Measurements from ENCODE around the gene DENND1A. TPM values are rescaled to one million over a fixed set of nuclear protein-coding genes. Genes with fewer than 3 reads are reported as not detected.

DENND1A gene
- total RNA-seq, 1 experiment from 2014 or later: 23.5 TPM

DNA sequence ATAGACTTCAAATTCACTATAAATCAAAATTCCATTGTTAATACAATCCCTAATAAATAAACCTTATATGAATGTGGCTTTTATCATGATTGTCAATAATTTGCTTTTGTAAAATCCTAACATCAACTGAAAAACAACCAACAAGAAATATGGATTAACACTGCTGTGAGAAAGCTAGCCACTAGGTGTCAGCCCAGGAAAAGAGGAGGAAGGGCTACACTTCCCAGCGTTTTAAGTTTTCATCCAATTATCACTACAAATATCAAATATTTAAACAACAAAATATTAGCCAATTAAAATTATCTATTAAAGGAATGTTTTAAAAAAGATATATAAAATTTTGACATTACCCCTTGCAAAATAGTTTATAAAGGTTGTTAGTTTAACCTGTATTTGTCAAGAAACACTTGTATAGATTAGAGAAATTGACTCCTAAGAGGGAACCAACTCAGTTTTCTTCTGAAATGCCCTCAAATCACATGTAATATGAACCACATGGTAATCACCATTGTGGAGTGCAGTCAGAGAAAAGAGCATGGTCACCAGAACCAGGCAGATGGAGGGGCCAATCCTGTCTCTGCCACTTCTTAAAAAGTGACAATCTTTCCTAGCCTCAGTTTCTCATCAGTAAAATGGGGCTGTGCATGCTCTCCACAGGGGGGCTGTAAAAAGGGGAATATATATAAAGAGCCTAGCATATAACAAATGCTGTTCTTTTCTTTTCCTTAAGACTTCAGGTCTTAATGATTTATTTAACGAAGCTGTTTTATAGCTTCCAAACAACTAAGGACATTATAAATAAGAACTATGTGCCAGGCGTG, 385.7 kb downstream of the DENND1A start:
- no peaks in the 10 kb centered on the region for H3K9me3 Mint-ChIP-seq
- peaks cover 6% of the 10 kb centered on the region for H3K4me1 Mint-ChIP-seq
- no peak overlapping the region for H3K27ac Mint-ChIP-seq
- H3K4me3 Mint-ChIP-seq: no peak overlapping the region
- DNase-seq (ENCODE audit: low spot score): no peak
- H3K27me3 Mint-ChIP-seq (ENCODE audit: low read depth): no peaks in the 10 kb centered on the region
- ChIA-PET POLR2A (no interaction called here), CTCF (interaction anchor here (0.6 to 4.1 kb wide), 8 partner anchors 16 to 497 kb away, joined by 3 to 21 read pairs (median 4); no protein-coding TSS in a partner anchor)
- peak; percentile 34; the same call in 1 of the 2 replicates for ATAC-seq
- H3K36me3 Mint-ChIP-seq: no peaks in the 10 kb centered on the region
- no peak for TF ChIP-seq OVOL2 (CRISPR knock-in tag; IDR thresholded peaks at IDR 0.05; ENCODE audit: borderline replicate concordance)
- TF ChIP-seq GTF2I (CRISPR knock-in tag; conservative IDR thresholded peaks at IDR 0.05): 0 out of 2 replicates have a peak, but pooled peaks have one; percentile 67
- TF ChIP-seq, protein P1, sequence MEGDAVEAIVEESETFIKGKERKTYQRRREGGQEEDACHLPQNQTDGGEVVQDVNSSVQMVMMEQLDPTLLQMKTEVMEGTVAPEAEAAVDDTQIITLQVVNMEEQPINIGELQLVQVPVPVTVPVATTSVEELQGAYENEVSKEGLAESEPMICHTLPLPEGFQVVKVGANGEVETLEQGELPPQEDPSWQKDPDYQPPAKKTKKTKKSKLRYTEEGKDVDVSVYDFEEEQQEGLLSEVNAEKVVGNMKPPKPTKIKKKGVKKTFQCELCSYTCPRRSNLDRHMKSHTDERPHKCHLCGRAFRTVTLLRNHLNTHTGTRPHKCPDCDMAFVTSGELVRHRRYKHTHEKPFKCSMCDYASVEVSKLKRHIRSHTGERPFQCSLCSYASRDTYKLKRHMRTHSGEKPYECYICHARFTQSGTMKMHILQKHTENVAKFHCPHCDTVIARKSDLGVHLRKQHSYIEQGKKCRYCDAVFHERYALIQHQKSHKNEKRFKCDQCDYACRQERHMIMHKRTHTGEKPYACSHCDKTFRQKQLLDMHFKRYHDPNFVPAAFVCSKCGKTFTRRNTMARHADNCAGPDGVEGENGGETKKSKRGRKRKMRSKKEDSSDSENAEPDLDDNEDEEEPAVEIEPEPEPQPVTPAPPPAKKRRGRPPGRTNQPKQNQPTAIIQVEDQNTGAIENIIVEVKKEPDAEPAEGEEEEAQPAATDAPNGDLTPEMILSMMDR (IDR thresholded peaks at IDR 0.05): peak; percentile 50

DNA sequence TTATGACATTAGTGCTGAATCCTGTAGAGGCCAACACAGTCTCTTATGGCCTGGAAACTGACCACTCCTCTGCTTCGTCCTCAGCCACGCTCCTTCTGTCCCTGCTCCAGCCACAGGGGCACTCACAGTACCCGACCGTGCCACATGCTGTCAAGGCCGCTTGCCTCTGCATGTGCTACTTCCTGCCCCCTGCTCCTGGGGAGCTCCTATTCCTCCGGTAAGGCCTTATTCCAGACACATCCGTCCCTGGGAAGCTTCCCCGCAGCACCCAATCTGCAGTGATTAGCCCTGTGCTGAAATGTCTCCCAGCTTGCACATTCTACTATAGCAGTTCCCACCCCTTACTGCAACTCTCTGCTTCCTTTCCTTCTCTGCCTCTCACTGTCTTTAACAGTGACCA, 386.4 kb downstream of the DENND1A start:
- peaks cover 6% of the 10 kb centered on the region for H3K4me1 Mint-ChIP-seq
- H3K27me3 Mint-ChIP-seq (ENCODE audit: low read depth): no peaks in the 10 kb centered on the region
- no peaks in the 10 kb centered on the region for H3K9me3 Mint-ChIP-seq
- ChIA-PET POLR2A (no interaction called here), CTCF (interaction anchor here (0.5 to 4.1 kb wide), 8 partner anchors 15 to 498 kb away, joined by 3 to 21 read pairs (median 4); no protein-coding TSS in a partner anchor)
- no peak overlapping the region for H3K27ac Mint-ChIP-seq
- TF ChIP-seq, protein P2, sequence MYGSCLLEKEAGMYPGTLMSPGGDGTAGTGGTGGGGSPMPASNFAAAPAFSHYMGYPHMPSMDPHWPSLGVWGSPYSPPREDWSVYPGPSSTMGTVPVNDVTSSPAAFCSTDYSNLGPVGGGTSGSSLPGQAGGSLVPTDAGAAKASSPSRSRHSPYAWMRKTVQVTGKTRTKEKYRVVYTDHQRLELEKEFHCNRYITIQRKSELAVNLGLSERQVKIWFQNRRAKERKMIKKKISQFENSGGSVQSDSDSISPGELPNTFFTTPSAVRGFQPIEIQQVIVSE (CRISPR knock-in tag; IDR thresholded peaks at IDR 0.05; ENCODE audit: borderline replicate concordance): no peak
- TF ChIP-seq, protein P3, sequence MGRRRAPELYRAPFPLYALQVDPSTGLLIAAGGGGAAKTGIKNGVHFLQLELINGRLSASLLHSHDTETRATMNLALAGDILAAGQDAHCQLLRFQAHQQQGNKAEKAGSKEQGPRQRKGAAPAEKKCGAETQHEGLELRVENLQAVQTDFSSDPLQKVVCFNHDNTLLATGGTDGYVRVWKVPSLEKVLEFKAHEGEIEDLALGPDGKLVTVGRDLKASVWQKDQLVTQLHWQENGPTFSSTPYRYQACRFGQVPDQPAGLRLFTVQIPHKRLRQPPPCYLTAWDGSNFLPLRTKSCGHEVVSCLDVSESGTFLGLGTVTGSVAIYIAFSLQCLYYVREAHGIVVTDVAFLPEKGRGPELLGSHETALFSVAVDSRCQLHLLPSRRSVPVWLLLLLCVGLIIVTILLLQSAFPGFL (CRISPR knock-in tag; IDR thresholded peaks at IDR 0.05; ENCODE audit: borderline replicate concordance): no peak
- TF ChIP-seq, protein P4, sequence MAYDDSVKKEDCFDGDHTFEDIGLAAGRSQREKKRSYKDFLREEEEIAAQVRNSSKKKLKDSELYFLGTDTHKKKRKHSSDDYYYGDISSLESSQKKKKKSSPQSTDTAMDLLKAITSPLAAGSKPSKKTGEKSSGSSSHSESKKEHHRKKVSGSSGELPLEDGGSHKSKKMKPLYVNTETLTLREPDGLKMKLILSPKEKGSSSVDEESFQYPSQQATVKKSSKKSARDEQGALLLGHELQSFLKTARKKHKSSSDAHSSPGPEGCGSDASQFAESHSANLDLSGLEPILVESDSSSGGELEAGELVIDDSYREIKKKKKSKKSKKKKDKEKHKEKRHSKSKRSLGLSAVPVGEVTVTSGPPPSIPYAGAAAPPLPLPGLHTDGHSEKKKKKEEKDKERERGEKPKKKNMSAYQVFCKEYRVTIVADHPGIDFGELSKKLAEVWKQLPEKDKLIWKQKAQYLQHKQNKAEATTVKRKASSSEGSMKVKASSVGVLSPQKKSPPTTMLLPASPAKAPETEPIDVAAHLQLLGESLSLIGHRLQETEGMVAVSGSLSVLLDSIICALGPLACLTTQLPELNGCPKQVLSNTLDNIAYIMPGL (CRISPR knock-in tag; IDR thresholded peaks at IDR 0.05): no peak
- TF ChIP-seq ZNF232 (CRISPR knock-in tag; IDR thresholded peaks at IDR 0.05): no peak
- no peak for TF ChIP-seq GRHL2 (CRISPR knock-in tag; IDR thresholded peaks at IDR 0.05; ENCODE audit: insufficient replicate concordance, severe bottlenecking)
- TF ChIP-seq, protein P5, sequence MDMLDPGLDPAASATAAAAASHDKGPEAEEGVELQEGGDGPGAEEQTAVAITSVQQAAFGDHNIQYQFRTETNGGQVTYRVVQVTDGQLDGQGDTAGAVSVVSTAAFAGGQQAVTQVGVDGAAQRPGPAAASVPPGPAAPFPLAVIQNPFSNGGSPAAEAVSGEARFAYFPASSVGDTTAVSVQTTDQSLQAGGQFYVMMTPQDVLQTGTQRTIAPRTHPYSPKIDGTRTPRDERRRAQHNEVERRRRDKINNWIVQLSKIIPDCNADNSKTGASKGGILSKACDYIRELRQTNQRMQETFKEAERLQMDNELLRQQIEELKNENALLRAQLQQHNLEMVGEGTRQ (CRISPR knock-in tag; IDR thresholded peaks at IDR 0.05): no peak
- no peak for TF ChIP-seq NFE2L1 (CRISPR knock-in tag; IDR thresholded peaks at IDR 0.05)
- no peak for TF ChIP-seq NR3C1 (CRISPR knock-in tag; conservative IDR thresholded peaks at IDR 0.05; ENCODE audit: low read depth)
- TF ChIP-seq JUN (CRISPR knock-in tag; IDR thresholded peaks at IDR 0.05): no peak
- TF ChIP-seq ETV6 (CRISPR knock-in tag; IDR thresholded peaks at IDR 0.05): no peak
- TF ChIP-seq, protein P6, sequence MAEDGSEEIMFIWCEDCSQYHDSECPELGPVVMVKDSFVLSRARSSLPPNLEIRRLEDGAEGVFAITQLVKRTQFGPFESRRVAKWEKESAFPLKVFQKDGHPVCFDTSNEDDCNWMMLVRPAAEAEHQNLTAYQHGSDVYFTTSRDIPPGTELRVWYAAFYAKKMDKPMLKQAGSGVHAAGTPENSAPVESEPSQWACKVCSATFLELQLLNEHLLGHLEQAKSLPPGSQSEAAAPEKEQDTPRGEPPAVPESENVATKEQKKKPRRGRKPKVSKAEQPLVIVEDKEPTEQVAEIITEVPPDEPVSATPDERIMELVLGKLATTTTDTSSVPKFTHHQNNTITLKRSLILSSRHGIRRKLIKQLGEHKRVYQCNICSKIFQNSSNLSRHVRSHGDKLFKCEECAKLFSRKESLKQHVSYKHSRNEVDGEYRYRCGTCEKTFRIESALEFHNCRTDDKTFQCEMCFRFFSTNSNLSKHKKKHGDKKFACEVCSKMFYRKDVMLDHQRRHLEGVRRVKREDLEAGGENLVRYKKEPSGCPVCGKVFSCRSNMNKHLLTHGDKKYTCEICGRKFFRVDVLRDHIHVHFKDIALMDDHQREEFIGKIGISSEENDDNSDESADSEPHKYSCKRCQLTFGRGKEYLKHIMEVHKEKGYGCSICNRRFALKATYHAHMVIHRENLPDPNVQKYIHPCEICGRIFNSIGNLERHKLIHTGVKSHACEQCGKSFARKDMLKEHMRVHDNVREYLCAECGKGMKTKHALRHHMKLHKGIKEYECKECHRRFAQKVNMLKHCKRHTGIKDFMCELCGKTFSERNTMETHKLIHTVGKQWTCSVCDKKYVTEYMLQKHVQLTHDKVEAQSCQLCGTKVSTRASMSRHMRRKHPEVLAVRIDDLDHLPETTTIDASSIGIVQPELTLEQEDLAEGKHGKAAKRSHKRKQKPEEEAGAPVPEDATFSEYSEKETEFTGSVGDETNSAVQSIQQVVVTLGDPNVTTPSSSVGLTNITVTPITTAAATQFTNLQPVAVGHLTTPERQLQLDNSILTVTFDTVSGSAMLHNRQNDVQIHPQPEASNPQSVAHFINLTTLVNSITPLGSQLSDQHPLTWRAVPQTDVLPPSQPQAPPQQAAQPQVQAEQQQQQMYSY (CRISPR knock-in tag; IDR thresholded peaks at IDR 0.05): no peak
- no peak for TF ChIP-seq ZNF396 (CRISPR knock-in tag; IDR thresholded peaks at IDR 0.05; ENCODE audit: borderline replicate concordance)
- TF ChIP-seq OVOL2 (CRISPR knock-in tag; IDR thresholded peaks at IDR 0.05; ENCODE audit: borderline replicate concordance): no peak
- TF ChIP-seq, protein P7, sequence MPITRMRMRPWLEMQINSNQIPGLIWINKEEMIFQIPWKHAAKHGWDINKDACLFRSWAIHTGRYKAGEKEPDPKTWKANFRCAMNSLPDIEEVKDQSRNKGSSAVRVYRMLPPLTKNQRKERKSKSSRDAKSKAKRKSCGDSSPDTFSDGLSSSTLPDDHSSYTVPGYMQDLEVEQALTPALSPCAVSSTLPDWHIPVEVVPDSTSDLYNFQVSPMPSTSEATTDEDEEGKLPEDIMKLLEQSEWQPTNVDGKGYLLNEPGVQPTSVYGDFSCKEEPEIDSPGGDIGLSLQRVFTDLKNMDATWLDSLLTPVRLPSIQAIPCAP (CRISPR knock-in tag; IDR thresholded peaks at IDR 0.05): no peak
- no peak for TF ChIP-seq GABPB1 (CRISPR knock-in tag; IDR thresholded peaks at IDR 0.05)
- no peak for TF ChIP-seq NR2C2 (CRISPR knock-in tag; IDR thresholded peaks at IDR 0.05)
- TF ChIP-seq ZNF138 (CRISPR knock-in tag; conservative IDR thresholded peaks at IDR 0.05): no peak
- no peak overlapping the region for H3K4me3 Mint-ChIP-seq
- ATAC-seq (peak; percentile 52), DNase-seq (ENCODE audit: low spot score) (no peak)
- H3K36me3 Mint-ChIP-seq: no peaks in the 10 kb centered on the region
